HepG2 (cell line): ENCODE measurements around the gene MCC. TPM values are rescaled to one million over a fixed set of nuclear protein-coding genes. Genes with fewer than 3 reads are reported as not detected.

ENCODE experiments used
- ATAC-seq: fragments of 200-7000 bp; cut with Tn5 transposase; 3 replicates; pipeline ENCODE4 v1.9.1; 2020; ENCODE audit warnings: mild to moderate bottlenecking, moderate library complexity
- BruUV-seq: library from RNA; stranded (reverse); fragments of 400-500 nt; replicated peaks from 2 replicates; lab custom pipeline; 2021; lab: Mats Ljungman, UMichigan
- CTCF ChIA-PET: fragments of 300-600 bp; formaldehyde crosslinking; extraction: SDS; loops from one replicate; lab custom pipeline; 2021; ENCODE audit warnings: low total read pairs, inconsistent platforms, low intra/inter-chr PET ratio; lab: Yijun Ruan, JAX
- POLR2A ChIA-PET: fragments of 350-600 bp; sonication (Branson Sonifier 250); formaldehyde crosslinking; loops from one replicate; lab custom pipeline; 2020; ENCODE audit warnings: antibody characterized with exemption, inconsistent platforms; lab: Yijun Ruan, JAX
- DNase-seq: peaks from one replicate; pipeline ENCODE4 v3.0.0-alpha.2; 2015; ENCODE audit warnings: low spot score
- FAIRE-seq: peaks from 3 replicates; lab custom pipeline; 2011; peaks lifted over from hg19 to GRCh38; lab: Jason Lieb, UNC
- H2AFZ ChIP-seq: one replicate; pipeline ENCODE4 v1.6.1; 2011; ENCODE audit warnings: low read length, inconsistent platforms
- H3K27ac ChIP-seq: fragments of 300-600 bp; 3 replicates; pipeline ENCODE4 v1.8.0; 2011; ENCODE audit warnings: mixed run types, mild to moderate bottlenecking, mixed read lengths, low read length, inconsistent platforms; ENCODE audit not compliant: insufficient read depth; ENCODE audit errors: extremely low read length
- H3K27me3 ChIP-seq, 2 experiments: fragments of 200-600 bp in 1 of 2; 2 replicates in 1 of 2; 3 replicates in 1 of 2; pipeline versions ENCODE4 v1.6.0 to v1.8.0; 2011; ENCODE audit warnings: low read length in 2 of 2, mild to moderate bottlenecking in 2 of 2, moderate library complexity in 2 of 2, inconsistent platforms in 1 of 2; ENCODE audit not compliant: insufficient read depth in 2 of 2, control insufficient read depth in 1 of 2
- H3K36me3 ChIP-seq, 2 experiments: fragments of 200-600 bp in 1 of 2; replicated peaks in 1 of 2; 2 replicates in 1 of 2; 3 replicates in 1 of 2; pipeline versions ENCODE4 v1.5.1 to v1.8.0; 2011; ENCODE audit warnings: low read length in 2 of 2, inconsistent platforms in 1 of 2; ENCODE audit not compliant: insufficient read depth in 2 of 2, control insufficient read depth in 1 of 2
- H3K4me1 ChIP-seq: 2 replicates; pipeline ENCODE4 v1.5.1; 2012; ENCODE audit warnings: low read length, inconsistent platforms; ENCODE audit not compliant: insufficient read depth
- H3K4me2 ChIP-seq: 2 replicates; pipeline ENCODE4 v1.6.0; 2011; ENCODE audit warnings: low read depth, low read length, inconsistent platforms
- H3K4me3 ChIP-seq, 3 experiments: fragments of 200-600 bp in 1 of 3; sonication (generic), shearing (Covaris generic) in 1 of 3; replicated peaks in 1 of 3; 2 replicates each; pipeline ENCODE4 v1.5.1; 2011 to 2016; ENCODE audit warnings: low read length in 3 of 3, inconsistent platforms in 2 of 3, low read depth in 2 of 3, mild to moderate bottlenecking in 2 of 3, control low read depth in 1 of 3, mixed read lengths in 1 of 3; ENCODE audit not compliant: insufficient read depth in 1 of 3
- H3K79me2 ChIP-seq: one replicate; pipeline ENCODE4 v1.6.1; 2011; ENCODE audit warnings: low read length, inconsistent platforms; ENCODE audit not compliant: insufficient read depth
- H3K9ac ChIP-seq: 2 replicates; pipeline ENCODE4 v1.6.0; 2011; ENCODE audit warnings: mild to moderate bottlenecking, low read depth, low read length, inconsistent platforms; ENCODE audit not compliant: insufficient read depth
- H3K9me3 ChIP-seq: 2 replicates; pipeline ENCODE4 v1.5.1; 2012; ENCODE audit warnings: mild to moderate bottlenecking, low read length
- H4K20me1 ChIP-seq: 2 replicates; pipeline ENCODE4 v1.6.0; 2011; ENCODE audit warnings: inconsistent platforms, mild to moderate bottlenecking, low read length, moderate library complexity; ENCODE audit not compliant: insufficient read depth
- HOXA9 ChIP-seq: sonication (generic); formaldehyde crosslinking; IDR thresholded peaks from 2 replicates; pipeline ENCODE4 v1.8.1; 2022; ENCODE audit warnings: missing genetic modification reagents, mild to moderate bottlenecking, moderate library complexity, borderline replicate concordance
- KLF16 ChIP-seq, 2 experiments: sonication (generic) in 1 of 2; formaldehyde crosslinking in 1 of 2; IDR thresholded peaks; 2 replicates each; pipeline versions ENCODE4 v1.6.1 to v1.8.0; 2016 to 2023; ENCODE audit warnings: missing genetic modification reagents in 2 of 2, missing compliant biosample characterization in 1 of 2
- SP140L ChIP-seq: sonication (generic); formaldehyde crosslinking; IDR thresholded peaks from 2 replicates; pipeline ENCODE4 v1.4.0; 2020; ENCODE audit warnings: missing genetic modification reagents, borderline replicate concordance
- ZNF326 ChIP-seq: sonication (generic); formaldehyde crosslinking; IDR thresholded peaks from 2 replicates; pipeline ENCODE4 v1.4.0; 2020; ENCODE audit warnings: missing genetic modification reagents, borderline replicate concordance
- ZNF558 ChIP-seq: sonication (generic); formaldehyde crosslinking; IDR thresholded peaks from 2 replicates; pipeline ENCODE4 v1.9.0; 2022; ENCODE audit warnings: mild to moderate bottlenecking, missing genetic modification reagents, borderline replicate concordance
- ZNF747 ChIP-seq: sonication (generic); formaldehyde crosslinking; IDR thresholded peaks from 2 replicates; pipeline ENCODE4 v1.8.1; 2023; ENCODE audit warnings: missing genetic modification reagents, mild to moderate bottlenecking, borderline replicate concordance
- ZNF800 ChIP-seq: sonication (generic); formaldehyde crosslinking; IDR thresholded peaks from 2 replicates; pipeline ENCODE4 v1.4.0; 2020; ENCODE audit warnings: missing genetic modification reagents
- WGBS: methylation state at CpG from one replicate; pipeline ENCODE4 v1.1.6; 2017; ENCODE audit warnings: low lambda C conversion rate; 5-methylcytosine and 5-hydroxymethylcytosine counted together
- in situ Hi-C: cut with HindIII; loops from 2 replicates; pipeline ENCODE4 v1.10.0; 2017; ENCODE audit warnings: low pct_unique_long_range_greater_than_20kb; ENCODE audit not compliant: extremely low pct_ligation_motif_present
- intact Hi-C: fragments of 100-400 bp; cut with micrococcal nuclease; formaldehyde crosslinking; loops from one replicate; pipeline ENCODE4 v1.10.0; 2022; ENCODE audit not compliant: unreplicated experiment
- polyA plus RNA-seq, 8 experiments: library from polyadenylated mRNA; depleted of rRNA in 3 of 8; stranded (reverse) in 7 of 8; unstranded in 1 of 8; fragments of >200 nt; fragmentation: Illumina TruSeq in 4 of 8; extraction: Trizol in 4 of 8; gene quantifications; 2 replicates each; pipeline versions ENCODE4 v1.2.1 to v1.2.3, GENCODE V29; 2011 to 2016; ENCODE audit warnings: low read depth in 4 of 8, missing spikeins in 1 of 8, mixed read lengths in 1 of 8; ENCODE audit not compliant: insufficient read depth in 1 of 8
- total RNA-seq, 5 experiments: library from RNA; depleted of rRNA; stranded (reverse); fragments of >200 nt; fragmentation: Illumina TruSeq; extraction: Trizol; gene quantifications; 2 replicates each; pipeline ENCODE4 v1.2.3, GENCODE V29; 2016; ENCODE audit warnings: low read depth in 1 of 5

MCC gene
- total and polyA plus RNA-seq, 2 of the 13 experiments (the other 11 are each of a cell fraction or from before 2014, with no cell fraction given), result 0.55 to 2.4 TPM

DNA sequence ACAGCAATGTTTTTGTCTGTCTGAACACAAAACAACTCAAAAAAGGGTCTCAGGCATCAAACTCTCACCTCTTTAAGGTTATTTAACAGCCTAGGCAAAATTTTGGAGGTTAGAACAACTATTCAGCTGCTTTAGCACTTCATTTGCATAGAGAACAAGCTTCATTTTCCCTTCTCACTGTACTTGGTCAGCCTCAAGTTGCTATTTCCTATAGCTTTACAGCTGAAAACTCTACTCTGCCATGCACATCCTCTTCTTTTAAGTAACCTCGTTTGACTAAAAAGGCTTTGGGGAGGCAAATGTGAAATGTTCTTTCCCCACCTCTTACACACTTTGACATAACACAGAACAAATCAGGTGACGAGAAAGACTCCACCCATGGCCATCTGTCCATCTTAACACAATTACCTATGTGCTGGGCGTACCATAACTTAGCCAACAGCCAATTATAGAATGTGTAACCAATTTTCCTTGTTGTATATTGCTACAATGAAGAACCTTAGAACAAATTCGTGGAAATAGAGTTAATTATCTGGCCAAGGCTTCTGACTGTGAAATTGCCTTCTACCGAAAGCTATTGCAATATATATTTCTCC is 315.9 kb downstream of the MCC start:
- POLR2A ChIA-PET, result no interaction called here

More for the DNA sequence above, 315.9 kb downstream of the MCC start:
- no peaks in the 10 kb centered on the region for H3K79me2 ChIP-seq
- DNase-seq (no peak), FAIRE-seq (no peak), ATAC-seq (no peak)
- no peak overlapping the region for H2AFZ ChIP-seq
- H3K27ac ChIP-seq, result no peak overlapping the region
- BruUV-seq, result no TSS peak
- H3K9ac ChIP-seq, result no peak overlapping the region
- no peaks in the 10 kb centered on the region for H4K20me1 ChIP-seq
- TF ChIP-seq ZNF747 (CRISPR knock-in tag) (no peak), KLF16 (CRISPR knock-in tag; IDR thresholded peaks at IDR 0.05) (no peak), ZNF800 (CRISPR knock-in tag) (no peak), SP140L (CRISPR knock-in tag) (no peak), ZNF326 (CRISPR knock-in tag) (no peak), HOXA9 (CRISPR knock-in tag) (no peak), ZNF558 (CRISPR knock-in tag) (no peak)
- H3K36me3 ChIP-seq, result no peaks in the 10 kb centered on the region
- 50% methylated on average over 5 of the region's 5 CpGs for WGBS
- intact Hi-C loops (no loop called here), in situ Hi-C loops (no loop called here)
- H3K4me3 ChIP-seq, result no peak overlapping the region
- CTCF ChIA-PET, result no interaction called here
- no peak overlapping the region for H3K4me2 ChIP-seq
- no peaks in the 10 kb centered on the region; a peak in 1 of 5 replicates for H3K27me3 ChIP-seq
- no peaks in the 10 kb centered on the region for H3K9me3 ChIP-seq
- H3K4me1 ChIP-seq, result 0 out of 2 replicates have a peak, but pooled peaks cover 5% of the 10 kb centered on the region
